ENCODE results near the gene LMBR1.
"Not testable (repeated sequence)": the region's sequence is repeated elsewhere in the genome, so short reads cannot be mapped to it uniquely, and the experiment has no call there.

LMBR1 gene

GRCh38 chr7:156854654-156855053, 38.3 kb downstream of the LMBR1 start:
- no peaks in the 10 kb centered on the region for H3K36me3 ChIP-seq (ENCODE audit: control insufficient read depth in 1 of 2, insufficient read depth in 2 of 2, low read length in 2 of 2)
- H3K9me3 ChIP-seq (ENCODE audit: control insufficient read depth in 1 of 2, low read length in 2 of 2): peaks cover 0 to 17% of the 10 kb centered on the region in 2 donors
- no peak overlapping the region for H3K4me3 ChIP-seq (ENCODE audit: low read depth in 1 of 2, low read length in 2 of 2)
- H3K27me3 ChIP-seq (ENCODE audit: control insufficient read depth in 1 of 2, insufficient read depth in 2 of 2, low read length in 2 of 2): no peaks in the 10 kb centered on the region
- H3K9ac ChIP-seq (ENCODE audit: low read depth in 1 of 2, low read length in 2 of 2): no peak overlapping the region
- H3K4me1 ChIP-seq (ENCODE audit: control insufficient read depth in 1 of 2, insufficient read depth in 2 of 2, low read length in 2 of 2): no peaks in the 10 kb centered on the region
- no peak overlapping the region for H3K27ac ChIP-seq (ENCODE audit: low read depth, low read length)

GRCh38 chr7:156848979-156849378, 44.0 kb downstream of the LMBR1 start:
- H3K9ac ChIP-seq (ENCODE audit: low read depth in 1 of 2, low read length in 2 of 2): no peak overlapping the region
- H3K36me3 ChIP-seq (ENCODE audit: control insufficient read depth in 1 of 2, insufficient read depth in 2 of 2, low read length in 2 of 2): no peaks in the 10 kb centered on the region
- H3K27me3 ChIP-seq (ENCODE audit: control insufficient read depth in 1 of 2, insufficient read depth in 2 of 2, low read length in 2 of 2): no peaks in the 10 kb centered on the region
- H3K9me3 ChIP-seq (ENCODE audit: control insufficient read depth in 1 of 2, low read length in 2 of 2): no peaks in the 10 kb centered on the region
- no peak overlapping the region for H3K27ac ChIP-seq (ENCODE audit: low read depth, low read length)
- H3K4me1 ChIP-seq (ENCODE audit: control insufficient read depth in 1 of 2, insufficient read depth in 2 of 2, low read length in 2 of 2): no peaks in the 10 kb centered on the region
- no peak overlapping the region for H3K4me3 ChIP-seq (ENCODE audit: low read depth in 1 of 2, low read length in 2 of 2)

- Histone ChIP-seq H3K4me1 (ENCODE audit: control insufficient read depth in 1 of 2, insufficient read depth in 2 of 2, low read length in 2 of 2) (no peaks in the 10 kb centered on the region), H3K9me3 (ENCODE audit: control insufficient read depth in 1 of 2, low read length in 2 of 2) (no peaks in the 10 kb centered on the region), H3K4me3 (ENCODE audit: low read depth in 1 of 2, low read length in 2 of 2) (no peak overlapping the region), H3K36me3 (ENCODE audit: control insufficient read depth in 1 of 2, insufficient read depth in 2 of 2, low read length in 2 of 2) (no peaks in the 10 kb centered on the region), H3K9ac (ENCODE audit: low read depth in 1 of 2, low read length in 2 of 2) (no peak overlapping the region), H3K27ac (ENCODE audit: low read depth, low read length) (no peak overlapping the region), H3K27me3 (ENCODE audit: control insufficient read depth in 1 of 2, insufficient read depth in 2 of 2, low read length in 2 of 2) (no peaks in the 10 kb centered on the region)
Observed at GRCh38 chr7:156845379-156846101, 47.4 kb downstream of the LMBR1 start.

- not testable (repeated sequence) for H3K36me3 ChIP-seq (ENCODE audit: control insufficient read depth in 1 of 2, insufficient read depth in 2 of 2, low read length in 2 of 2); H3K27ac ChIP-seq (ENCODE audit: low read depth, low read length); H3K27me3 ChIP-seq (ENCODE audit: control insufficient read depth in 1 of 2, insufficient read depth in 2 of 2, low read length in 2 of 2); H3K4me3 ChIP-seq (ENCODE audit: low read depth in 1 of 2, low read length in 2 of 2); H3K9me3 ChIP-seq (ENCODE audit: control insufficient read depth in 1 of 2, low read length in 2 of 2); H3K9ac ChIP-seq (ENCODE audit: low read depth in 1 of 2, low read length in 2 of 2); H3K4me1 ChIP-seq (ENCODE audit: control insufficient read depth in 1 of 2, insufficient read depth in 2 of 2, low read length in 2 of 2)
Observed at GRCh38 chr7:156843582-156843981, 49.4 kb downstream of the LMBR1 start.

- Histone ChIP-seq H3K27ac (ENCODE audit: low read depth, low read length) (no peak overlapping the region), H3K27me3 (ENCODE audit: control insufficient read depth in 1 of 2, insufficient read depth in 2 of 2, low read length in 2 of 2) (no peaks in the 10 kb centered on the region), H3K9ac (ENCODE audit: low read depth in 1 of 2, low read length in 2 of 2) (no peak overlapping the region), H3K4me3 (ENCODE audit: low read depth in 1 of 2, low read length in 2 of 2) (no peak overlapping the region), H3K9me3 (ENCODE audit: control insufficient read depth in 1 of 2, low read length in 2 of 2) (no peaks in the 10 kb centered on the region), H3K36me3 (ENCODE audit: control insufficient read depth in 1 of 2, insufficient read depth in 2 of 2, low read length in 2 of 2) (no peaks in the 10 kb centered on the region), H3K4me1 (ENCODE audit: control insufficient read depth in 1 of 2, insufficient read depth in 2 of 2, low read length in 2 of 2) (no peaks in the 10 kb centered on the region)
Observed at GRCh38 chr7:156843157-156843556, 49.8 kb downstream of the LMBR1 start.

- no peak overlapping the region for H3K9ac ChIP-seq (ENCODE audit: low read depth in 1 of 2, low read length in 2 of 2)
- no peak overlapping the region for H3K27ac ChIP-seq (ENCODE audit: low read depth, low read length)
- no peaks in the 10 kb centered on the region for H3K4me1 ChIP-seq (ENCODE audit: control insufficient read depth in 1 of 2, insufficient read depth in 2 of 2, low read length in 2 of 2)
- H3K9me3 ChIP-seq (ENCODE audit: control insufficient read depth in 1 of 2, low read length in 2 of 2): no peaks in the 10 kb centered on the region
- H3K36me3 ChIP-seq (ENCODE audit: control insufficient read depth in 1 of 2, insufficient read depth in 2 of 2, low read length in 2 of 2): no peaks in the 10 kb centered on the region
- H3K27me3 ChIP-seq (ENCODE audit: control insufficient read depth in 1 of 2, insufficient read depth in 2 of 2, low read length in 2 of 2): no peaks in the 10 kb centered on the region
- no peak overlapping the region for H3K4me3 ChIP-seq (ENCODE audit: low read depth in 1 of 2, low read length in 2 of 2)
Observed at GRCh38 chr7:156842740-156843140, 50.2 kb downstream of the LMBR1 start.

- no peak overlapping the region for H3K27ac ChIP-seq (ENCODE audit: low read depth, low read length)
- no peaks in the 10 kb centered on the region for H3K4me1 ChIP-seq (ENCODE audit: control insufficient read depth in 1 of 2, insufficient read depth in 2 of 2, low read length in 2 of 2)
- no peak overlapping the region for H3K9ac ChIP-seq (ENCODE audit: low read depth in 1 of 2, low read length in 2 of 2)
- H3K36me3 ChIP-seq (ENCODE audit: control insufficient read depth in 1 of 2, insufficient read depth in 2 of 2, low read length in 2 of 2): no peaks in the 10 kb centered on the region
- no peak overlapping the region for H3K4me3 ChIP-seq (ENCODE audit: low read depth in 1 of 2, low read length in 2 of 2)
- no peaks in the 10 kb centered on the region for H3K27me3 ChIP-seq (ENCODE audit: control insufficient read depth in 1 of 2, insufficient read depth in 2 of 2, low read length in 2 of 2)
- no peaks in the 10 kb centered on the region for H3K9me3 ChIP-seq (ENCODE audit: control insufficient read depth in 1 of 2, low read length in 2 of 2)
Observed at GRCh38 chr7:156842317-156842716, 50.7 kb downstream of the LMBR1 start.

GRCh38 chr7:156841497-156841896, 51.5 kb downstream of the LMBR1 start:
- Histone ChIP-seq H3K4me1 (ENCODE audit: control insufficient read depth in 1 of 2, insufficient read depth in 2 of 2, low read length in 2 of 2) (no peaks in the 10 kb centered on the region), H3K36me3 (ENCODE audit: control insufficient read depth in 1 of 2, insufficient read depth in 2 of 2, low read length in 2 of 2) (no peaks in the 10 kb centered on the region), H3K4me3 (ENCODE audit: low read depth in 1 of 2, low read length in 2 of 2) (no peak overlapping the region), H3K9ac (ENCODE audit: low read depth in 1 of 2, low read length in 2 of 2) (no peak overlapping the region), H3K9me3 (ENCODE audit: control insufficient read depth in 1 of 2, low read length in 2 of 2) (no peaks in the 10 kb centered on the region), H3K27me3 (ENCODE audit: control insufficient read depth in 1 of 2, insufficient read depth in 2 of 2, low read length in 2 of 2) (no peaks in the 10 kb centered on the region), H3K27ac (ENCODE audit: low read depth, low read length) (no peak overlapping the region)

GRCh38 chr7:156840134-156840533, 52.8 kb downstream of the LMBR1 start:
- peaks cover 0 to 3% of the 10 kb centered on the region in 2 donors for H3K36me3 ChIP-seq (ENCODE audit: control insufficient read depth in 1 of 2, insufficient read depth in 2 of 2, low read length in 2 of 2)
- H3K27me3 ChIP-seq (ENCODE audit: control insufficient read depth in 1 of 2, insufficient read depth in 2 of 2, low read length in 2 of 2): no peaks in the 10 kb centered on the region
- H3K4me1 ChIP-seq (ENCODE audit: control insufficient read depth in 1 of 2, insufficient read depth in 2 of 2, low read length in 2 of 2): no peaks in the 10 kb centered on the region
- no peak overlapping the region for H3K27ac ChIP-seq (ENCODE audit: low read depth, low read length)
- H3K4me3 ChIP-seq (ENCODE audit: low read depth in 1 of 2, low read length in 2 of 2): no peak overlapping the region
- no peaks in the 10 kb centered on the region for H3K9me3 ChIP-seq (ENCODE audit: control insufficient read depth in 1 of 2, low read length in 2 of 2)
- no peak overlapping the region for H3K9ac ChIP-seq (ENCODE audit: low read depth in 1 of 2, low read length in 2 of 2)

GRCh38 chr7:156836443-156836842, 56.5 kb downstream of the LMBR1 start:
- Histone ChIP-seq H3K4me1 (ENCODE audit: control insufficient read depth in 1 of 2, insufficient read depth in 2 of 2, low read length in 2 of 2) (no peaks in the 10 kb centered on the region), H3K9ac (ENCODE audit: low read depth in 1 of 2, low read length in 2 of 2) (no peak overlapping the region), H3K4me3 (ENCODE audit: low read depth in 1 of 2, low read length in 2 of 2) (no peak overlapping the region), H3K27me3 (ENCODE audit: control insufficient read depth in 1 of 2, insufficient read depth in 2 of 2, low read length in 2 of 2) (no peaks in the 10 kb centered on the region), H3K27ac (ENCODE audit: low read depth, low read length) (no peak overlapping the region), H3K9me3 (ENCODE audit: control insufficient read depth in 1 of 2, low read length in 2 of 2) (no peaks in the 10 kb centered on the region), H3K36me3 (ENCODE audit: control insufficient read depth in 1 of 2, insufficient read depth in 2 of 2, low read length in 2 of 2) (peaks cover 5 to 6% of the 10 kb centered on the region in 2 donors)
